ENCODE measurements around the gene PCDHB3.
A peak's percentile ranks its signal among the peaks of the same experiment; 100 is the strongest.
"Not testable (repeated sequence)": the region's sequence is repeated elsewhere in the genome, so short reads cannot be mapped to it uniquely, and the experiment has no call there.

The PCDHB3 gene

DNA sequence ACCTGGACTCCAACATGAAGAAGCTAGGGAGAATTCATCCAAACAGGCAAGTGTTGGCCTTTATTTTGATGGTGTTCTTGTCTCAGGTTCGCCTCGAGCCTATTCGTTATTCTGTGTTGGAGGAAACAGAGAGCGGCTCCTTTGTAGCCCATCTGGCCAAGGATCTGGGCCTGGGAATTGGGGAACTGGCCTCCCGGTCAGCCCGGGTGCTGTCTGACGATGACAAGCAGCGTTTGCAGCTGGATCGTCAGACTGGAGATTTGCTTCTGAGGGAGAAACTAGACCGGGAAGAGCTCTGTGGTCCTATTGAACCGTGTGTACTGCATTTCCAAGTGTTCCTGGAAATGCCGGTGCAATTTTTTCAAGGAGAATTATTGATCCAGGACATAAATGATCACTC is 21.7 kb downstream of the PCDHB3 start:
- no peaks in the 10 kb centered on the region for H3K4me1 ChIP-seq
- H3K79me2 ChIP-seq, result no peaks in the 10 kb centered on the region
- no peak overlapping the region for H3K4me3 ChIP-seq (ENCODE audit: low read depth, low read length)
- no peaks in the 10 kb centered on the region for H3K36me3 ChIP-seq (ENCODE audit: control insufficient read depth, insufficient read depth, low read length)
- H3K9me3 ChIP-seq (ENCODE audit: control insufficient read depth, low read length), result peaks cover 5% of the 10 kb centered on the region
- H3K4me2 ChIP-seq (ENCODE audit: low read length), result no peak overlapping the region
- no peak overlapping the region for H3K27ac ChIP-seq
- no peak overlapping the region for H3K9ac ChIP-seq
- TF ChIP-seq, protein P1, sequence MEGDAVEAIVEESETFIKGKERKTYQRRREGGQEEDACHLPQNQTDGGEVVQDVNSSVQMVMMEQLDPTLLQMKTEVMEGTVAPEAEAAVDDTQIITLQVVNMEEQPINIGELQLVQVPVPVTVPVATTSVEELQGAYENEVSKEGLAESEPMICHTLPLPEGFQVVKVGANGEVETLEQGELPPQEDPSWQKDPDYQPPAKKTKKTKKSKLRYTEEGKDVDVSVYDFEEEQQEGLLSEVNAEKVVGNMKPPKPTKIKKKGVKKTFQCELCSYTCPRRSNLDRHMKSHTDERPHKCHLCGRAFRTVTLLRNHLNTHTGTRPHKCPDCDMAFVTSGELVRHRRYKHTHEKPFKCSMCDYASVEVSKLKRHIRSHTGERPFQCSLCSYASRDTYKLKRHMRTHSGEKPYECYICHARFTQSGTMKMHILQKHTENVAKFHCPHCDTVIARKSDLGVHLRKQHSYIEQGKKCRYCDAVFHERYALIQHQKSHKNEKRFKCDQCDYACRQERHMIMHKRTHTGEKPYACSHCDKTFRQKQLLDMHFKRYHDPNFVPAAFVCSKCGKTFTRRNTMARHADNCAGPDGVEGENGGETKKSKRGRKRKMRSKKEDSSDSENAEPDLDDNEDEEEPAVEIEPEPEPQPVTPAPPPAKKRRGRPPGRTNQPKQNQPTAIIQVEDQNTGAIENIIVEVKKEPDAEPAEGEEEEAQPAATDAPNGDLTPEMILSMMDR (IDR thresholded peaks at IDR 0.05), result no peak
- peaks cover 8% of the 10 kb centered on the region for H3K27me3 ChIP-seq (ENCODE audit: control insufficient read depth, insufficient read depth, low read length)
- no peak overlapping the region for H2AFZ ChIP-seq

DNA sequence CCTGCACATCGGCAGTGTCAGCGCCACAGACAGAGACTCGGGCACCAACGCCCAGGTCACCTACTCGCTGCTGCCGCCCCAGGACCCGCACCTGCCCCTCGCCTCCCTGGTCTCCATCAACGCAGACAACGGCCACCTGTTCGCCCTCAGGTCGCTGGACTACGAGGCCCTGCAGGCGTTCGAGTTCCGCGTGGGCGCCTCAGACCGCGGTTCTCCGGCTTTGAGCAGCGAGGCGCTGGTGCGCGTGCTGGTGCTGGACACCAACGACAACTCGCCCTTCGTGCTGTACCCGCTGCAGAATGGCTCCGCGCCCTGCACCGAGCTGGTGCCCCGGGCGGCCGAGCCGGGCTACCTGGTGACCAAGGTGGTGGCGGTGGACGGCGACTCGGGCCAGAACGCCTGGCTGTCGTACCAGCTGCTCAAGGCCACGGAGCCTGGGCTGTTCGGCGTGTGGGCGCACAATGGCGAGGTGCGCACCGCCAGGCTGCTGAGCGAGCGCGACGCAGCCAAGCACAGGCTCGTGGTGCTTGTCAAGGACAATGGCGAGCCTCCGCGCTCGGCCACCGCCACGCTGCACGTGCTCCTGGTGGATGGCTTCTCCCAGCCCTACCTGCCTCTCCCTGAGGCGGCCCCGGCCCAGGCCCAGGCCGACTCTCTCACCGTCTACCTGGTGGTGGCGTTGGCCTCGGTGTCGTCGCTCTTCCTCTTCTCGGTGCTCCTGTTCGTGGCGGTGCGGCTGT is 23.3 kb downstream of the PCDHB3 start:
- not testable (repeated sequence) for H3K9me3 ChIP-seq (ENCODE audit: control insufficient read depth, low read length); H3K9ac ChIP-seq; H3K4me3 ChIP-seq (ENCODE audit: low read depth, low read length); H3K4me2 ChIP-seq (ENCODE audit: low read length); H3K79me2 ChIP-seq; H3K27ac ChIP-seq; H3K27me3 ChIP-seq (ENCODE audit: control insufficient read depth, insufficient read depth, low read length); H2AFZ ChIP-seq; H3K36me3 ChIP-seq (ENCODE audit: control insufficient read depth, insufficient read depth, low read length); H3K4me1 ChIP-seq

DNA sequence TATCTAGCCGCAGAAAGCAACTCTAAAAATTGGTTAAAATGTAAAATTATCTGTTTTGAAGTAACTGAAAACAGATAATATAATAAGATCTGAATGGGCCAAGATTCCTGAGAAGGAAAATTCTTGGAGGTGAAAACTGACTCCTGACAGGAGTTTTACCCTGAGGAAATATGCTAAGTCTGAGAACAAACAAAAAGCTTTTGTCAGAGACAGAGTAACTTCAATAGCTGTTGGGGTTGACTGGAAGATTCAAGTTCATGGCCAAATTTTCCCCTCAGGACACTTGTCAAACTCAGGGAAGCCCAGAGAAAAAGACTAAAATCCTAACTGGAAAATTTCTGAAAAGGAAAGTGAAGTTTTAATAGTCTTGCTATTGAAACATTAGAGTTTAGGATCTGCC is 27.0 kb downstream of the PCDHB3 start:
- Histone ChIP-seq H3K27me3 (ENCODE audit: control insufficient read depth, insufficient read depth, low read length) (peaks cover 2% of the 10 kb centered on the region), H3K36me3 (ENCODE audit: control insufficient read depth, insufficient read depth, low read length) (peaks cover 3% of the 10 kb centered on the region), H3K27ac (no peak overlapping the region), H2AFZ (no peak overlapping the region), H3K4me2 (ENCODE audit: low read length) (no peak overlapping the region), H3K79me2 (no peaks in the 10 kb centered on the region), H3K4me1 (no peaks in the 10 kb centered on the region), H3K9me3 (ENCODE audit: control insufficient read depth, low read length) (no peaks in the 10 kb centered on the region), H3K4me3 (ENCODE audit: low read depth, low read length) (no peak overlapping the region), H3K9ac (no peak overlapping the region)
- TF ChIP-seq, protein P1 (IDR thresholded peaks at IDR 0.05), result no peak

DNA sequence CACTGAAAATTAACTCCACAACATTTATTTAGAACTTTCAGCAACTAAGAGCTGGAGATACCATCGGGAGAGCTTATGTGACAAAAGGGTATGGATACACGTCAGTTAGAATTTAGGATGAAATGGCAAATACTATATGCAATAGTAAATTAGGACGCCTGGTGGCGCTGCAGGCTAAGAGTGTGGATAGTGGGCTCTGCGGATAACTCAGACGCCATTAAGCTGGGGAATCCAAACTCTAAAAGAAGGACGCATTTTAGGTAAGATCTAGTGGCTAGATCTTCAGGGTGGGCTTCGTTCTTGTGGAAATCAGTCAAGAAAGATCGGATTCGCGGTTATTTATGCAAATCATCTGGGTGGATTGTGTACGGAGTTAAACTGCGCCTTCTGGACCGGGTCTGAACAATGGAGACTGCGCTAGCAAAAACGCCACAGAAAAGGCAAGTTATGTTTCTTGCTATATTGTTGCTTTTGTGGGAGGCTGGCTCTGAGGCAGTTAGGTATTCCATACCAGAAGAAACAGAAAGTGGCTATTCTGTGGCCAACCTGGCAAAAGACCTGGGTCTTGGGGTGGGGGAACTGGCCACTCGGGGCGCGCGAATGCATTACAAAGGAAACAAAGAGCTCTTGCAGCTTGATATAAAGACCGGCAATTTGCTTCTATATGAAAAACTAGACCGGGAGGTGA is 34.9 kb downstream of the PCDHB3 start, which contains the start of gene PCDHB5:
Gene PCDHB5, plus strand, starts transcription at position 177 of the 688 bp plus-strand sequence. Its CDS starts 229 bp downstream, at position 406.
- TF ChIP-seq, protein P1 (IDR thresholded peaks at IDR 0.05), result peak; percentile 73
- H3K9me3 ChIP-seq (ENCODE audit: control insufficient read depth, low read length), result no peaks in the 10 kb centered on the region
- H3K9ac ChIP-seq, result no peak within 1 kb of the TSS
- H3K4me1 ChIP-seq, result no peaks in the 10 kb centered on the region
- no peaks in the 10 kb centered on the region for H3K79me2 ChIP-seq
- H3K27me3 ChIP-seq (ENCODE audit: control insufficient read depth, insufficient read depth, low read length), result peaks cover 6% of the 10 kb centered on the region
- peak within 1 kb of the TSS; percentile 46 for H3K27ac ChIP-seq
- H3K36me3 ChIP-seq (ENCODE audit: control insufficient read depth, insufficient read depth, low read length), result peaks cover 3% of the 10 kb centered on the region
- H2AFZ ChIP-seq, result peak within 1 kb of the TSS; percentile 57
- peak within 1 kb of the TSS; percentile 36 for H3K4me3 ChIP-seq (ENCODE audit: low read depth, low read length)
- no peak within 1 kb of the TSS for H3K4me2 ChIP-seq (ENCODE audit: low read length)

DNA sequence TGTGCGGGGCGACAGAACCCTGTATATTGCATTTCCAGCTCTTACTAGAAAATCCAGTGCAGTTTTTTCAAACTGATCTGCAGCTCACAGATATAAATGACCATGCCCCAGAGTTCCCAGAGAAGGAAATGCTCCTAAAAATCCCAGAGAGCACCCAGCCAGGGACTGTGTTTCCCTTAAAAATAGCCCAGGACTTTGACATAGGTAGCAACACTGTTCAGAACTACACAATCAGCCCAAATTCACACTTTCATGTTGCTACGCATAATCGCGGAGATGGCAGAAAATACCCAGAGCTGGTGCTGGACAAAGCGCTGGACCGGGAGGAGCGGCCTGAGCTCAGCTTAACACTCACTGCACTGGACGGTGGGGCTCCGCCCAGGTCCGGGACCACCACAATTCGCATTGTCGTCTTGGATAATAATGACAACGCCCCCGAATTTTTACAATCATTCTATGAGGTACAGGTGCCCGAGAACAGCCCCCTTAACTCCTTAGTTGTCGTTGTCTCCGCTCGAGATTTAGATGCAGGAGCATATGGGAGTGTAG is 35.5 kb downstream of the PCDHB3 start:
- Histone ChIP-seq H3K36me3 (ENCODE audit: control insufficient read depth, insufficient read depth, low read length) (peaks cover under 1% of the 10 kb centered on the region), H3K27me3 (ENCODE audit: control insufficient read depth, insufficient read depth, low read length) (peaks cover 6% of the 10 kb centered on the region), H3K4me1 (no peaks in the 10 kb centered on the region), H3K9me3 (ENCODE audit: control insufficient read depth, low read length) (no peaks in the 10 kb centered on the region), H3K79me2 (no peaks in the 10 kb centered on the region), H3K4me2 (ENCODE audit: low read length) (no peak overlapping the region), H3K4me3 (ENCODE audit: low read depth, low read length) (peak overlapping the region; percentile 36), H2AFZ (peak overlapping the region; percentile 57), H3K9ac (no peak overlapping the region), H3K27ac (no peak overlapping the region)
- TF ChIP-seq, protein P1 (IDR thresholded peaks at IDR 0.05), result no peak

DNA sequence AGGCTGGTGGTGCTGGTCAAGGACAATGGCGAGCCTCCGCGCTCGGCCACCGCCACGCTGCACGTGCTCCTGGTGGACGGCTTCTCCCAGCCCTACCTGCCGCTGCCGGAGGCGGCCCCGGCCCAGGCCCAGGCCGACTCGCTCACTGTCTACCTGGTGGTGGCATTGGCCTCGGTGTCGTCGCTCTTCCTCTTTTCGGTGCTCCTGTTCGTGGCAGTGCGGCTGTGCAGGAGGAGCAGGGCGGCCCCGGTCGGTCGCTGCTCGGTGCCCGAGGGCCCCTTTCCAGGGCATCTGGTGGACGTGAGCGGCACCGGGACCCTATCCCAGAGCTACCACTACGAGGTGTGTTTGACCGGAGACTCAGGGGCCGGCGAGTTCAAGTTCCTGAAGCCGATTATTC is 37.1 kb downstream of the PCDHB3 start:
- not testable (repeated sequence) for H3K79me2 ChIP-seq; H3K4me1 ChIP-seq; H3K4me2 ChIP-seq (ENCODE audit: low read length); H3K36me3 ChIP-seq (ENCODE audit: control insufficient read depth, insufficient read depth, low read length); H3K27me3 ChIP-seq (ENCODE audit: control insufficient read depth, insufficient read depth, low read length); H3K27ac ChIP-seq; H3K9ac ChIP-seq; H3K9me3 ChIP-seq (ENCODE audit: control insufficient read depth, low read length); H2AFZ ChIP-seq; H3K4me3 ChIP-seq (ENCODE audit: low read depth, low read length)
